SK-N-SH (cell line): ENCODE data around the gene SLC45A3. TPM values are rescaled to one million over a fixed set of nuclear protein-coding genes. Genes with fewer than 3 reads are reported as not detected.

Experiments
- CTCF ChIA-PET: fragments of 300-600, 350-600 bp; formaldehyde crosslinking; extraction: SDS; loops from one replicate; lab custom pipeline; 2021; lab: Yijun Ruan, JAX
- POLR2A ChIA-PET: fragments of 350-600 bp; sonication (Branson Sonifier 250); formaldehyde crosslinking; extraction: SDS; loops from one replicate; lab custom pipeline; 2020; ENCODE audit warnings: antibody characterized with exemption, inconsistent platforms; lab: Yijun Ruan, JAX
- DNase-seq: peaks from one replicate; pipeline ENCODE4 v3.0.0; 2012
- H2AFZ ChIP-seq: fragments of 200-600 bp; sonication (generic); 2 replicates; pipeline ENCODE4 v1.8.1; 2016; ENCODE audit warnings: antibody characterized with exemption, mild to moderate bottlenecking, low read depth
- H3F3A ChIP-seq: fragments of 200-600 bp; sonication (generic); replicated peaks from 2 replicates; pipeline ENCODE3; 2016; ENCODE audit warnings: antibody characterized with exemption, mild to moderate bottlenecking; ENCODE audit not compliant: insufficient read depth
- H3K27ac ChIP-seq, 2 experiments: fragments of 200-500 bp in 1 of 2; fragments of 200-600 bp in 1 of 2; sonication (Bioruptor generic) in 1 of 2; sonication (generic), shearing (Covaris generic) in 1 of 2; 2 replicates each; pipeline versions ENCODE4 v1.5.1 to v1.6.1; 2014 to 2016; ENCODE audit warnings: low read depth in 2 of 2, inconsistent platforms in 1 of 2, low read length in 1 of 2, mild to moderate bottlenecking in 1 of 2, mixed read lengths in 1 of 2
- H3K27me3 ChIP-seq: fragments of 200-600 bp; sonication (generic), shearing (Covaris generic); 2 replicates; pipeline ENCODE4 v1.6.1; 2016; ENCODE audit warnings: mixed run types; ENCODE audit not compliant: insufficient read depth
- H3K36me3 ChIP-seq, 2 experiments: fragments of 200-500 bp in 1 of 2; fragments of 200-600 bp in 1 of 2; sonication (Bioruptor generic) in 1 of 2; sonication (generic) in 1 of 2; replicated peaks in 1 of 2; 2 replicates each; pipeline versions ENCODE3 to v1.5.1; 2014 to 2016; ENCODE audit warnings: low read length in 1 of 2, mild to moderate bottlenecking in 1 of 2; ENCODE audit not compliant: insufficient read depth in 2 of 2, control insufficient read depth in 1 of 2
- H3K4me1 ChIP-seq, 2 experiments: fragments of 200-500 bp in 1 of 2; fragments of 200-600 bp in 1 of 2; sonication (Bioruptor generic) in 1 of 2; sonication (generic), shearing (Covaris generic) in 1 of 2; 2 replicates each; pipeline versions ENCODE4 v1.5.1 to v1.6.1; 2014 to 2016; ENCODE audit warnings: low read depth in 1 of 2, low read length in 1 of 2, mixed run types in 1 of 2; ENCODE audit not compliant: insufficient read depth in 2 of 2, control insufficient read depth in 1 of 2
- H3K4me2 ChIP-seq: fragments of 200-600 bp; sonication (generic), shearing (Covaris generic); 2 replicates; pipeline ENCODE4 v1.6.1; 2017; ENCODE audit warnings: mixed run types
- H3K4me3 ChIP-seq, 2 experiments: fragments of 200-500 bp in 1 of 2; fragments of 200-600 bp in 1 of 2; sonication (Bioruptor generic) in 1 of 2; sonication (generic), shearing (Covaris generic) in 1 of 2; 2 replicates each; pipeline versions ENCODE4 v1.5.1 to v1.8.1; 2014 to 2016; ENCODE audit warnings: low read depth in 2 of 2, inconsistent platforms in 1 of 2, low read length in 1 of 2, mild to moderate bottlenecking in 1 of 2, mixed read lengths in 1 of 2, moderate library complexity in 1 of 2
- H3K79me2 ChIP-seq: fragments of 200-600 bp; sonication (generic); 2 replicates; pipeline ENCODE4 v1.8.1; 2017; ENCODE audit warnings: mild to moderate bottlenecking; ENCODE audit not compliant: insufficient read depth
- H3K9ac ChIP-seq: fragments of 200-600 bp; sonication (generic); 2 replicates; pipeline ENCODE4 v1.6.1; 2017; ENCODE audit warnings: mixed run types
- H3K9me2 ChIP-seq: fragments of 200-600 bp; sonication (generic); 2 replicates; pipeline ENCODE4 v1.6.1; 2017; ENCODE audit warnings: mixed run types
- H3K9me3 ChIP-seq: fragments of 200-600 bp; sonication (generic); 2 replicates; pipeline ENCODE4 v1.6.1; 2017; ENCODE audit warnings: mixed run types, mild to moderate bottlenecking, moderate library complexity
- H4K20me1 ChIP-seq: fragments of 200-600 bp; sonication (generic); 2 replicates; pipeline ENCODE4 v1.6.1; 2017; ENCODE audit warnings: mild to moderate bottlenecking, mixed run types; ENCODE audit not compliant: insufficient read depth
- CHD2 ChIP-seq: fragments of 150-350 bp; IDR thresholded peaks from 2 replicates; pipeline ENCODE4 v1.6.1; 2018; ENCODE audit warnings: low read length; ENCODE audit not compliant: partially characterized antibody
- FOSL2 ChIP-seq: IDR thresholded peaks from 2 replicates; pipeline ENCODE4 v1.4.0; 2012; ENCODE audit warnings: low read depth, mild to moderate bottlenecking, moderate library complexity, borderline replicate concordance
- JUND ChIP-seq: IDR thresholded peaks from 2 replicates; pipeline ENCODE4 v1.4.0; 2012
- NFIC ChIP-seq: IDR thresholded peaks from 2 replicates; pipeline ENCODE4 v1.4.0; 2012; ENCODE audit warnings: borderline replicate concordance
- TCF12 ChIP-seq: IDR thresholded peaks from 2 replicates; pipeline ENCODE4 v1.4.0; 2012
- WGBS: methylation state at CpG from one replicate; pipeline ENCODE4 v1.1.6; 2017; ENCODE audit warnings: low lambda C conversion rate; 5-methylcytosine and 5-hydroxymethylcytosine counted together
- polyA plus RNA-seq, 3 experiments: library from polyadenylated mRNA; depleted of rRNA; stranded (reverse); fragments of >200 nt; gene quantifications; 2 replicates each; pipeline ENCODE4 v1.2.3, GENCODE V29; 2012
- small RNA-seq, 7 experiments: library from RNA; depleted of rRNA; stranded (forward); fragments of <200 nt; gene quantifications; one replicate each; pipeline ENCODE3, GENCODE V24; 2012
- TF ChIP-seq, protein P1 (sequence below): IDR thresholded peaks from 2 replicates; pipeline ENCODE4 v1.4.0; 2012; ENCODE audit warnings: low read depth, borderline replicate concordance

The SLC45A3 gene
- polyA plus RNA-seq, 1 of the 3 experiments (the other 2 are of a cell fraction), result 4.6 TPM

DNA sequence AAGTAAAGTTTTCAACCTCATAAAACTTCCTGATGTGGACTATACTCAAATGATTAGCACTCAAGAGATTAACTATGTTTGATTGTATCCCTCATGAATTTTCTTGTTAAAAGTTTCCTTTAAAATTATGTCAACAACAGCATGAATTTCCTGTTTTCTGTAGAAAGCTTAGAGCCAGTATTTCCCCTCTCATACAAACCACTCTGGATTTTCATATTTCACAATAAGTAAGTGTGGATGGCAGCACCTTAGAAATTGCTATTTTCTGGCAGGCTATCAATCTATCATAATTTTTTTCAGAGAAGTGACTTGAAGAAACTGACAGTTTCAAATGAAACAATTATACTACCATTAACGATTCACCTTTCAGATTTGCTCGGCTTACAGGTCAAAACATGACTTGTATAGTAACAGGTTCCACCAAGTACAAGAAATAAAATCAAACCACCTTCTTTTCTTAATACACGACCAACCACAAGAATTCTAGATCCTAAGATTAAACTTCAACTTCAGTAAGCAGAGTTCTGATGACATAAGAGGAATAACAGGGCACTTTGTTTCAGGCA is 69.3 kb downstream of the SLC45A3 start:
- peaks cover 5 to 24% of the 10 kb centered on the region in 2 experiments; a peak in 3 of 4 replicates for H3K4me1 ChIP-seq
- no peak overlapping the region for H3K9ac ChIP-seq
- ChIA-PET CTCF (interaction anchor here (1.1 kb wide), 1 partner anchor 12 kb away, joined by 3 read pairs; no protein-coding TSS in a partner anchor), POLR2A (no interaction called here)
- H4K20me1 ChIP-seq, result no peaks in the 10 kb centered on the region
- H3K79me2 ChIP-seq, result peaks cover 46% of the 10 kb centered on the region
- TF ChIP-seq, protein P1, sequence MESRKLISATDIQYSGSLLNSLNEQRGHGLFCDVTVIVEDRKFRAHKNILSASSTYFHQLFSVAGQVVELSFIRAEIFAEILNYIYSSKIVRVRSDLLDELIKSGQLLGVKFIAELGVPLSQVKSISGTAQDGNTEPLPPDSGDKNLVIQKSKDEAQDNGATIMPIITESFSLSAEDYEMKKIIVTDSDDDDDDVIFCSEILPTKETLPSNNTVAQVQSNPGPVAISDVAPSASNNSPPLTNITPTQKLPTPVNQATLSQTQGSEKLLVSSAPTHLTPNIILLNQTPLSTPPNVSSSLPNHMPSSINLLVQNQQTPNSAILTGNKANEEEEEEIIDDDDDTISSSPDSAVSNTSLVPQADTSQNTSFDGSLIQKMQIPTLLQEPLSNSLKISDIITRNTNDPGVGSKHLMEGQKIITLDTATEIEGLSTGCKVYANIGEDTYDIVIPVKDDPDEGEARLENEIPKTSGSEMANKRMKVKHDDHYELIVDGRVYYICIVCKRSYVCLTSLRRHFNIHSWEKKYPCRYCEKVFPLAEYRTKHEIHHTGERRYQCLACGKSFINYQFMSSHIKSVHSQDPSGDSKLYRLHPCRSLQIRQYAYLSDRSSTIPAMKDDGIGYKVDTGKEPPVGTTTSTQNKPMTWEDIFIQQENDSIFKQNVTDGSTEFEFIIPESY, result no peak
- peak; percentile 57 for TF ChIP-seq TCF12
- 0 out of 2 replicates have a peak, but pooled peaks have one; percentile 11 for TF ChIP-seq JUND
- peaks cover 50 to 61% of the 10 kb centered on the region in 2 experiments for H3K36me3 ChIP-seq
- H3F3A ChIP-seq, result peaks cover 7% of the 10 kb centered on the region
- no peaks in the 10 kb centered on the region for H3K27me3 ChIP-seq
- no peak overlapping the region for H3K4me3 ChIP-seq
- H3K27ac ChIP-seq, result peak overlapping the region; percentile 39 to 72; a peak in 3 of 4 replicates
- no peak for DNase-seq
- H3K4me2 ChIP-seq, result no peak overlapping the region
- WGBS, result 78% methylated on average over 3 of the region's 3 CpGs
- H3K9me3 ChIP-seq, result no peaks in the 10 kb centered on the region
- no peak overlapping the region for H2AFZ ChIP-seq
- H3K9me2 ChIP-seq, result no peaks in the 10 kb centered on the region

- H3K27me3 ChIP-seq, result no peaks in the 10 kb centered on the region
- H3K27ac ChIP-seq, result peak overlapping the region; percentile 12 to 72; a peak in 2 of 4 replicates
- H3F3A ChIP-seq, result peaks cover 7% of the 10 kb centered on the region
- H3K4me2 ChIP-seq, result no peak overlapping the region
- peaks cover 44 to 52% of the 10 kb centered on the region in 2 experiments for H3K36me3 ChIP-seq
- no peaks in the 10 kb centered on the region for H4K20me1 ChIP-seq
- H3K79me2 ChIP-seq, result peaks cover 46% of the 10 kb centered on the region
- WGBS, result 60% methylated on average over 2 of the region's 2 CpGs
- DNase-seq, result no peak
- no peaks in the 10 kb centered on the region for H3K9me2 ChIP-seq
- H2AFZ ChIP-seq, result no peak overlapping the region
- peak; percentile 57 for TF ChIP-seq FOSL2
- TF ChIP-seq NFIC, result peak; percentile 15; the same call in 1 of the 2 replicates
- peak; percentile 41; the same call in 1 of the 2 replicates for TF ChIP-seq JUND
- TF ChIP-seq CHD2, result no peak
- ChIA-PET POLR2A (no interaction called here), CTCF (interaction anchor here (1.4 to 2.8 kb wide), 2 partner anchors 18 to 50 kb away, joined by 8 to 13 read pairs; no protein-coding TSS in a partner anchor)
- H3K4me3 ChIP-seq, result no peak overlapping the region
- peaks cover 5 to 24% of the 10 kb centered on the region in 2 experiments; a peak in 3 of 4 replicates for H3K4me1 ChIP-seq
- no peak overlapping the region; the same call in 1 of the 2 replicates for H3K9ac ChIP-seq
- H3K9me3 ChIP-seq, result no peaks in the 10 kb centered on the region
Measured at GRCh38 chr1:205610036-205610435, 70.3 kb downstream of the SLC45A3 start.

Small RNA genes within 50 kb of the gene (small RNA-seq; reads per million reads assigned to genes)
- 0 reads per million in 7 experiments for gene RF00017

Other genes starting within 250 kb of the SLC45A3 start
- not detected in 2 replicates for gene BLACAT1, start 224.5 kb downstream of the SLC45A3 start, polyA plus RNA-seq (2012; rRNA removed)
- gene CDK18, start 175.8 kb downstream of the SLC45A3 start, polyA plus RNA-seq (2012; rRNA removed), result 2.5 and 3.1 TPM in 2 replicates
- gene ELK4, start 48.5 kb downstream of the SLC45A3 start, polyA plus RNA-seq (2012; rRNA removed), result 2.6 and 3.8 TPM in 2 replicates
- 25.4 and 35.3 TPM in 2 replicates for gene NUCKS1, start 69.7 kb upstream of the SLC45A3 start, polyA plus RNA-seq (2012; rRNA removed)
- gene RAB29, start 95.0 kb upstream of the SLC45A3 start, polyA plus RNA-seq (2012; rRNA removed), result 9.2 and 9.8 TPM in 2 replicates
- gene SLC41A1, start 132.7 kb upstream of the SLC45A3 start, polyA plus RNA-seq (2012; rRNA removed), result 18.3 and 25.1 TPM in 2 replicates
- gene PM20D1, start 169.6 kb upstream of the SLC45A3 start, polyA plus RNA-seq (2012; rRNA removed), result not detected in 2 replicates